HG03045 (cell line): ENCODE data around the gene RNF121.
"Not testable (repeated sequence)": the region's sequence is repeated elsewhere in the genome, so short reads cannot be mapped to it uniquely, and the experiment has no call there.

ENCODE experiments used
- ATAC-seq: cut with Tn5 transposase; IDR thresholded peaks from one replicate; pipeline ENCODE4 v1.9.1; 2021; ENCODE audit warnings: mild to moderate bottlenecking, moderate library complexity; ENCODE audit not compliant: unreplicated experiment

The RNF121 gene

GRCh38 chr11:71928737-71929443 is at the start of gene RNF121:
TSS of gene RNF121 (plus strand) at chr11:71929046. CDS start at chr11:71929062, 16 bp downstream.
- ATAC-seq, result peak; percentile 83

- not testable (repeated sequence) for ATAC-seq
Observed at GRCh38 chr11:71885806-71886205, 43.0 kb upstream of the RNF121 start.

GRCh38 chr11:71888335-71889010 is 40.4 kb upstream of the RNF121 start:
- not testable (repeated sequence) for ATAC-seq

- ATAC-seq, result not testable (repeated sequence)
Observed at GRCh38 chr11:71889181-71889872, 39.5 kb upstream of the RNF121 start.

GRCh38 chr11:71895961-71896360 is 32.9 kb upstream of the RNF121 start:
- no peak for ATAC-seq

- ATAC-seq, result not testable (repeated sequence)
Observed at GRCh38 chr11:71901137-71901536, 27.7 kb upstream of the RNF121 start.

GRCh38 chr11:71908218-71908617 is 20.6 kb upstream of the RNF121 start:
- ATAC-seq, result no peak

GRCh38 chr11:71910775-71911174 is 18.1 kb upstream of the RNF121 start:
- not testable (repeated sequence) for ATAC-seq

GRCh38 chr11:71911321-71911985 is 17.4 kb upstream of the RNF121 start:
- ATAC-seq, result not testable (repeated sequence)

GRCh38 chr11:71911986-71912340 is 16.9 kb upstream of the RNF121 start:
- ATAC-seq, result not testable (repeated sequence)

- no peak for ATAC-seq
Observed at GRCh38 chr11:71913756-71914526, 14.9 kb upstream of the RNF121 start.

GRCh38 chr11:71914617-71915189 is 14.1 kb upstream of the RNF121 start:
- ATAC-seq, result no peak

- ATAC-seq, result no peak
Observed at GRCh38 chr11:71917646-71918140, 11.2 kb upstream of the RNF121 start.

GRCh38 chr11:71927820-71928736 is 768 bp upstream of the RNF121 start, which contains the start of gene XNDC1N:
TSS of gene XNDC1N (minus strand) at chr11:71928594. CDS start at chr11:71923353, 5,241 bp downstream.
- peak; percentile 74 for ATAC-seq

- no peak for ATAC-seq
Observed at GRCh38 chr11:71929491-71929890, 645 bp downstream of the RNF121 start.

GRCh38 chr11:71930556-71931244 is 1.9 kb downstream of the RNF121 start:
- no peak for ATAC-seq

GRCh38 chr11:71931245-71931602 is 2.4 kb downstream of the RNF121 start:
- ATAC-seq, result no peak
